Upper lobe of left lung (tissue), 4 donors: ENCODE results near the gene FCN1.

Source experiments
- CTCF ChIP-seq, 6 experiments: fragments of 450-650 bp in 4 of 6; fragments of 200-600 bp in 2 of 6; sonication (generic) in 2 of 6; IDR thresholded peaks; one replicate each; pipeline ENCODE4 v1.5.1; 2016 to 2019; ENCODE audit warnings: antibody characterized with exemption in 6 of 6
- EP300 ChIP-seq, 4 donors: sonication (generic); formaldehyde crosslinking; IDR thresholded peaks; one replicate each; pipeline ENCODE4 v1.5.1; 2017; ENCODE audit warnings: antibody characterized with exemption in 4 of 4, control low read depth in 2 of 4
- POLR2A ChIP-seq, 4 donors: fragments of 450-650 bp; IDR thresholded peaks; one replicate each; pipeline ENCODE4 v1.5.1; 2016 to 2017; ENCODE audit warnings: antibody characterized with exemption in 4 of 4, mild to moderate bottlenecking in 2 of 4
- POLR2AphosphoS5 ChIP-seq, 2 donors: sonication (generic); formaldehyde crosslinking; IDR thresholded peaks; one replicate each; pipeline ENCODE4 v1.5.1; 2017; ENCODE audit warnings: antibody characterized with exemption in 2 of 2

- TF ChIP-seq CTCF (IDR thresholded peaks at IDR 0.05), result no peak
- no peak for TF ChIP-seq EP300 (IDR thresholded peaks at IDR 0.05)
- no peak for TF ChIP-seq POLR2AphosphoS5 (IDR thresholded peaks at IDR 0.05)
- no peak for TF ChIP-seq POLR2A (IDR thresholded peaks at IDR 0.05)
Observed at GRCh38 chr9:134939836-134940235, 22.1 kb upstream of the FCN1 start.
